Stimulated activated CD4-positive, alpha-beta T cell treated with anti-CD3 and anti-CD28 coated beads, Interleukin-4, amount 100 ng/mL, for 1 hour (primary cell): ENCODE measurements around the gene CHST3.

Source experiments
- DNase-seq: peaks from one replicate; pipeline ENCODE4 v3.0.0-alpha.2; 2020

Gene CHST3

GRCh38 chr10:71990706-71991269 is 26.6 kb downstream of the CHST3 start:
- no peak for DNase-seq

- no peak for DNase-seq
Observed at GRCh38 chr10:71995449-71995848, 31.3 kb downstream of the CHST3 start.

GRCh38 chr10:71995887-71996575 is 31.8 kb downstream of the CHST3 start:
- no peak for DNase-seq

- no peak for DNase-seq
Observed at GRCh38 chr10:71996592-71997371, 32.6 kb downstream of the CHST3 start.

- DNase-seq = no peak
Observed at GRCh38 chr10:71998119-71998839, 34.1 kb downstream of the CHST3 start.

- DNase-seq = no peak
Observed at GRCh38 chr10:71998840-71999194, 34.6 kb downstream of the CHST3 start.

GRCh38 chr10:71999360-72000072 is 35.3 kb downstream of the CHST3 start:
- DNase-seq = no peak

GRCh38 chr10:72000073-72001032 is 36.2 kb downstream of the CHST3 start:
- no peak for DNase-seq

- no peak for DNase-seq
Observed at GRCh38 chr10:72001033-72001395, 36.8 kb downstream of the CHST3 start.

GRCh38 chr10:72002354-72003295 is 38.4 kb downstream of the CHST3 start:
- no peak for DNase-seq

- no peak for DNase-seq
Observed at GRCh38 chr10:72006026-72006425, 41.8 kb downstream of the CHST3 start.

GRCh38 chr10:72007246-72007892 is 43.2 kb downstream of the CHST3 start:
- DNase-seq = no peak

GRCh38 chr10:72008096-72008981 is 44.1 kb downstream of the CHST3 start:
- no peak for DNase-seq

- DNase-seq = no peak
Observed at GRCh38 chr10:72009051-72009424, 44.8 kb downstream of the CHST3 start.

- DNase-seq = no peak
Observed at GRCh38 chr10:72009425-72010081, 45.4 kb downstream of the CHST3 start.

GRCh38 chr10:72010234-72010973 is 46.2 kb downstream of the CHST3 start:
- DNase-seq = no peak

GRCh38 chr10:72011016-72011415 is 46.8 kb downstream of the CHST3 start:
- DNase-seq = no peak

- no peak for DNase-seq
Observed at GRCh38 chr10:72011468-72011867, 47.3 kb downstream of the CHST3 start.
